IMR-90 (cell line): ENCODE data around the gene TESK2. TPM values are rescaled to one million over a fixed set of nuclear protein-coding genes. Genes with fewer than 3 reads are reported as not detected.

ENCODE experiments used
- ATAC-seq: fragments of 200-7000 bp; cut with Tn5 transposase; 2 replicates; pipeline ENCODE4 v1.9.1; 2020; ENCODE audit warnings: low read depth, mild to moderate bottlenecking, moderate library complexity
- BruUV-seq: library from RNA; stranded (reverse); fragments of 400-500 nt; replicated peaks from 2 replicates; lab custom pipeline; 2021; lab: Mats Ljungman, UMichigan
- CTCF ChIA-PET: fragments of 300-600 bp; formaldehyde crosslinking; extraction: SDS; loops from one replicate; lab custom pipeline; 2021; ENCODE audit warnings: antibody characterized with exemption; lab: Yijun Ruan, JAX
- POLR2A ChIA-PET: fragments of 300-600 bp; sonication (Branson Sonifier 250); formaldehyde crosslinking; loops from one replicate; lab custom pipeline; 2022; ENCODE audit warnings: antibody characterized with exemption; ENCODE audit not compliant: unreplicated experiment; lab: Charles Lee
- DNase-seq: peaks from one replicate; pipeline ENCODE4 v3.0.0; 2013
- H2AFZ ChIP-seq: replicated peaks from 2 replicates; pipeline ENCODE3; 2013; ENCODE audit warnings: low read length, mild to moderate bottlenecking; ENCODE audit not compliant: poor library complexity
- H2AK5ac ChIP-seq: 2 replicates; pipeline ENCODE4 v1.6.1; 2013; ENCODE audit warnings: low read depth, low read length, inconsistent platforms
- H2AK9ac ChIP-seq: replicated peaks from 2 replicates; pipeline ENCODE3; 2013; ENCODE audit warnings: mild to moderate bottlenecking, low read depth, low read length, moderate library complexity; ENCODE audit not compliant: poor library complexity
- H2BK120ac ChIP-seq: 2 replicates; pipeline ENCODE4 v1.6.1; 2013; ENCODE audit warnings: low read depth, low read length, inconsistent platforms
- H2BK15ac ChIP-seq: 3 replicates; pipeline ENCODE4 v1.6.1; 2013; ENCODE audit warnings: low read depth, low read length, inconsistent platforms
- H2BK20ac ChIP-seq: 2 replicates; pipeline ENCODE4 v1.6.1; 2013; ENCODE audit warnings: low read depth, mild to moderate bottlenecking, inconsistent platforms, low read length, moderate library complexity
- H2BK5ac ChIP-seq: 2 replicates; pipeline ENCODE4 v1.6.1; 2013; ENCODE audit warnings: mild to moderate bottlenecking, low read depth, low read length, inconsistent platforms; ENCODE audit not compliant: poor library complexity, severe bottlenecking
- H3K14ac ChIP-seq: replicated peaks from 2 replicates; pipeline ENCODE4 v1.6.1; 2013; ENCODE audit warnings: low read depth, low read length, inconsistent platforms
- H3K18ac ChIP-seq: 2 replicates; pipeline ENCODE4 v1.6.1; 2013; ENCODE audit warnings: low read depth, low read length, control low read depth
- H3K23ac ChIP-seq: 2 replicates; pipeline ENCODE4 v1.6.1; 2013; ENCODE audit warnings: low read depth, low read length, inconsistent platforms
- H3K27ac ChIP-seq: 2 replicates; pipeline ENCODE4 v1.5.1; 2013; ENCODE audit warnings: mild to moderate bottlenecking, control low read depth, low read length; ENCODE audit not compliant: insufficient read depth
- H3K27me3 ChIP-seq: 2 replicates; pipeline ENCODE4 v1.6.1; 2013; ENCODE audit warnings: low read length; ENCODE audit not compliant: control insufficient read depth, insufficient read depth
- H3K36me3 ChIP-seq: 2 replicates; pipeline ENCODE4 v1.6.1; 2013; ENCODE audit warnings: low read length, mixed read lengths; ENCODE audit not compliant: control insufficient read depth, insufficient read depth
- H3K4ac ChIP-seq: 2 replicates; pipeline ENCODE4 v1.6.1; 2013; ENCODE audit warnings: low read depth, low read length, inconsistent platforms
- H3K4me1 ChIP-seq: 2 replicates; pipeline ENCODE4 v1.6.1; 2013; ENCODE audit warnings: low read length, mixed read lengths; ENCODE audit not compliant: control insufficient read depth, insufficient read depth
- H3K4me2 ChIP-seq: 2 replicates; pipeline ENCODE4 v1.6.1; 2013; ENCODE audit warnings: low read depth, mild to moderate bottlenecking, control low read depth, low read length, moderate library complexity
- H3K4me3 ChIP-seq: 2 replicates; pipeline ENCODE4 v1.5.1; 2013; ENCODE audit warnings: low read depth, mild to moderate bottlenecking, control low read depth, low read length, moderate library complexity; ENCODE audit not compliant: insufficient read depth
- H3K56ac ChIP-seq: 2 replicates; pipeline ENCODE4 v1.6.1; 2013; ENCODE audit warnings: low read length, inconsistent platforms; ENCODE audit not compliant: insufficient read depth; ENCODE audit errors: extremely low read depth
- H3K79me1 ChIP-seq, 2 experiments: 2 replicates each; pipeline ENCODE4 v1.6.1; 2013; ENCODE audit warnings: low read length in 2 of 2, inconsistent platforms in 1 of 2, low read depth in 1 of 2
- H3K9ac ChIP-seq: 2 replicates; pipeline ENCODE4 v1.6.1; 2013; ENCODE audit warnings: low read depth, low read length, control low read depth
- H3K9me1 ChIP-seq: 2 replicates; pipeline ENCODE4 v1.6.1; 2013; ENCODE audit warnings: low read length, inconsistent platforms; ENCODE audit not compliant: insufficient read depth
- H3K9me3 ChIP-seq: 2 replicates; pipeline ENCODE4 v1.6.1; 2013; ENCODE audit warnings: low read length; ENCODE audit not compliant: control insufficient read depth, insufficient read depth
- H4K20me1 ChIP-seq: 2 replicates; pipeline ENCODE4 v1.6.1; 2013; ENCODE audit warnings: low read length, inconsistent platforms; ENCODE audit not compliant: insufficient read depth
- H4K5ac ChIP-seq: 2 replicates; pipeline ENCODE4 v1.6.1; 2013; ENCODE audit warnings: mild to moderate bottlenecking, low read depth, low read length, control low read depth
- H4K8ac ChIP-seq, 2 experiments: 2 replicates each; pipeline ENCODE4 v1.6.1; 2013; ENCODE audit warnings: low read depth in 2 of 2, low read length in 2 of 2, control low read depth in 1 of 2, inconsistent platforms in 1 of 2
- H4K91ac ChIP-seq: 2 replicates; pipeline ENCODE4 v1.6.1; 2013; ENCODE audit warnings: low read depth, low read length, inconsistent platforms; ENCODE audit not compliant: insufficient read depth
- BHLHE40 ChIP-seq: fragments of 150-350 bp; IDR thresholded peaks from 2 replicates; pipeline ENCODE4 v1.6.1; 2016; ENCODE audit warnings: mild to moderate bottlenecking, low read depth, low read length
- CEBPB ChIP-seq: IDR thresholded peaks from 2 replicates; pipeline ENCODE4 v1.6.1; 2012; ENCODE audit warnings: low read depth, low read length, improper control_type of control experiment
- CHD1 ChIP-seq: IDR thresholded peaks from 2 replicates; pipeline ENCODE4 v1.6.1; 2012; ENCODE audit warnings: low read depth, low read length, improper control_type of control experiment
- CTCF ChIP-seq: conservative IDR thresholded peaks from 2 replicates; pipeline ENCODE4 v1.5.1; 2012; ENCODE audit warnings: mild to moderate bottlenecking, low read depth, low read length, improper control_type of control experiment
- FOS ChIP-seq: fragments of 150-350 bp; IDR thresholded peaks from 2 replicates; pipeline ENCODE4 v1.6.1; 2016; ENCODE audit warnings: low read depth, low read length
- MAFK ChIP-seq: IDR thresholded peaks from 2 replicates; pipeline ENCODE4 v1.6.1; 2012; ENCODE audit warnings: low read depth, low read length, improper control_type of control experiment
- MAZ ChIP-seq: IDR thresholded peaks from 2 replicates; pipeline ENCODE4 v1.6.1; 2012; ENCODE audit warnings: low read depth, mild to moderate bottlenecking, low read length, improper control_type of control experiment, moderate library complexity, borderline replicate concordance
- MXI1 ChIP-seq: IDR thresholded peaks from 2 replicates; pipeline ENCODE4 v1.6.1; 2012; ENCODE audit warnings: low read depth, mild to moderate bottlenecking, low read length, moderate library complexity, borderline replicate concordance
- NFE2L2 ChIP-seq: fragments of 150-350 bp; IDR thresholded peaks from 2 replicates; pipeline ENCODE4 v1.6.1; 2016; ENCODE audit warnings: low read depth, mild to moderate bottlenecking, low read length
- POLR2A ChIP-seq: IDR thresholded peaks from 2 replicates; pipeline ENCODE4 v1.6.1; 2012; ENCODE audit warnings: mild to moderate bottlenecking, low read depth, low read length
- RAD21 ChIP-seq: IDR thresholded peaks from 2 replicates; pipeline ENCODE4 v1.6.1; 2012; ENCODE audit warnings: low read length, improper control_type of control experiment
- RCOR1 ChIP-seq: IDR thresholded peaks from 2 replicates; pipeline ENCODE4 v1.6.1; 2012; ENCODE audit warnings: mild to moderate bottlenecking, low read length, improper control_type of control experiment; ENCODE audit not compliant: insufficient replicate concordance
- RFX5 ChIP-seq: IDR thresholded peaks from 2 replicates; pipeline ENCODE4 v1.8.0; 2012; ENCODE audit warnings: low read depth, mild to moderate bottlenecking, low read length, moderate library complexity
- SMC3 ChIP-seq: fragments of 150-350 bp; IDR thresholded peaks from 2 replicates; pipeline ENCODE4 v1.6.1; 2016; ENCODE audit warnings: low read depth, mild to moderate bottlenecking, antibody characterized with exemption, low read length, moderate library complexity
- WGBS, 2 experiments: methylation state at CpG; one replicate each; pipeline versions ENCODE4 v1.1.5 to v1.1.7; 2013; ENCODE audit warnings: missing lambda C conversion rate in 2 of 2; ENCODE audit not compliant: insufficient read length in 1 of 2; ENCODE audit errors: extremely low coverage in 2 of 2; 5-methylcytosine and 5-hydroxymethylcytosine counted together
- dilution Hi-C: fragments of 300-500 bp; cut with HindIII; formaldehyde crosslinking; loops from one replicate; pipeline ENCODE4 v1.14.3; 2018; ENCODE audit warnings: low sequenced_read_pairs; ENCODE audit not compliant: unreplicated experiment
- in situ Hi-C: fragments of 300-500 bp; cut with MboI; formaldehyde crosslinking; loops from 3 replicates; pipeline ENCODE4 v1.14.3; 2019; ENCODE audit warnings: low sequenced_read_pairs, inconsistent platforms, mixed read lengths
- intact Hi-C: fragments of 100-400 bp; cut with micrococcal nuclease; formaldehyde crosslinking; loops from 2 replicates; pipeline ENCODE4 v1.10.0; 2022
- polyA plus RNA-seq, 3 experiments: library from polyadenylated mRNA; depleted of rRNA; stranded (reverse); fragments of >200 nt; gene quantifications; 2 replicates each; pipeline ENCODE4 v1.2.3, GENCODE V29; 2012; ENCODE audit warnings: low replicate concordance in 1 of 3
- total RNA-seq: library from RNA; depleted of rRNA; stranded (reverse); fragments of >200 nt; gene quantifications from 2 replicates; pipeline ENCODE4 v1.2.3, GENCODE V29; 2012
- TF ChIP-seq, protein P1 (sequence below): fragments of 150-350 bp; IDR thresholded peaks from 2 replicates; pipeline ENCODE4 v1.6.1; 2016; ENCODE audit warnings: low read depth, mild to moderate bottlenecking, low read length, moderate library complexity, borderline replicate concordance
- TF ChIP-seq, protein P2 (sequence below): fragments of 150-350 bp; IDR thresholded peaks from 2 replicates; pipeline ENCODE4 v1.6.1; 2017; ENCODE audit warnings: mild to moderate bottlenecking, antibody characterized with exemption, low read length, low read depth

TESK2 gene
- total and polyA plus RNA-seq, 2 of the 4 experiments (the other 2 are of a cell fraction), result 0.90 to 1.3 TPM

DNA sequence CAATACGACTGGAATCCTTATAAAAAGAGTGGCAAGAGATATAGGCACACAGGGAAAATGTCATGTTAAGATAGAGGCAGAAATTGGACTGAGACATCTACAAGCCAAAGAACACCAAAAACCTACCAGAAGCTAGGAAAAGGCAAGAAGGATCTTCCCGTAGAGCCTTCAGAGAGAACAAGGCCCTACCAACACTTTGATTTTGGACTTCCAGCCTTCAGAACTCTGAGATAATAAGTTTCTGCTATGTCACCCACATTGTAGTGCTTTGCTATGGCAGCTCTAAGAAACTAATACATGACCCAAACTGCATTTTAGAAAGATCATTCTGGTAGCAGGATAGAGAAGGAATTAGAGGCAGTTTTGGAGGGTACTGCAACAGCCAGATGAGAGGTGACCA is 126.7 kb downstream of the TESK2 start:
- Histone ChIP-seq H2AK9ac (no peak overlapping the region), H2AK5ac (no peak overlapping the region), H4K8ac (no peak overlapping the region), H3K9me1 (no peaks in the 10 kb centered on the region), H3K23ac (no peak overlapping the region), H3K79me1 (no peaks in the 10 kb centered on the region), H3K4ac (no peak overlapping the region), H4K20me1 (no peaks in the 10 kb centered on the region), H3K4me2 (no peak overlapping the region), H4K5ac (no peak overlapping the region), H3K9me3 (no peaks in the 10 kb centered on the region), H3K4me3 (no peak overlapping the region), H4K91ac (no peak overlapping the region), H3K27me3 (no peaks in the 10 kb centered on the region), H2BK120ac (no peak overlapping the region), H3K56ac (no peak overlapping the region), H2BK5ac (no peak overlapping the region), H2BK20ac (no peak overlapping the region), H3K18ac (no peak overlapping the region), H3K14ac (no peak overlapping the region), H2AFZ (no peak overlapping the region), H3K9ac (no peak overlapping the region), H2BK15ac (no peak overlapping the region), H3K36me3 (no peaks in the 10 kb centered on the region), H3K27ac (no peak overlapping the region), H3K4me1 (no peaks in the 10 kb centered on the region; the same call in 1 of the 2 replicates)
- ChIA-PET POLR2A (no interaction called here), CTCF (interaction anchor here (1.3 kb wide), 1 partner anchor 9 kb away, joined by 3 read pairs; no protein-coding TSS in a partner anchor)
- in situ Hi-C loops (no loop called here), intact Hi-C loops (no loop called here), dilution Hi-C loops (no loop called here)
- no peak for DNase-seq
- no TSS peak for BruUV-seq
- no peak for TF ChIP-seq NFE2L2
- no peak for TF ChIP-seq RAD21
- no peak for TF ChIP-seq SMC3
- TF ChIP-seq BHLHE40, result no peak
- TF ChIP-seq, protein P1, sequence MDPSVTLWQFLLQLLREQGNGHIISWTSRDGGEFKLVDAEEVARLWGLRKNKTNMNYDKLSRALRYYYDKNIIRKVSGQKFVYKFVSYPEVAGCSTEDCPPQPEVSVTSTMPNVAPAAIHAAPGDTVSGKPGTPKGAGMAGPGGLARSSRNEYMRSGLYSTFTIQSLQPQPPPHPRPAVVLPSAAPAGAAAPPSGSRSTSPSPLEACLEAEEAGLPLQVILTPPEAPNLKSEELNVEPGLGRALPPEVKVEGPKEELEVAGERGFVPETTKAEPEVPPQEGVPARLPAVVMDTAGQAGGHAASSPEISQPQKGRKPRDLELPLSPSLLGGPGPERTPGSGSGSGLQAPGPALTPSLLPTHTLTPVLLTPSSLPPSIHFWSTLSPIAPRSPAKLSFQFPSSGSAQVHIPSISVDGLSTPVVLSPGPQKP, result no peak
- TF ChIP-seq RCOR1, result no peak
- TF ChIP-seq CHD1, result no peak
- TF ChIP-seq MAZ, result no peak
- TF ChIP-seq MXI1, result no peak
- no peak for TF ChIP-seq RFX5
- TF ChIP-seq, protein P2, sequence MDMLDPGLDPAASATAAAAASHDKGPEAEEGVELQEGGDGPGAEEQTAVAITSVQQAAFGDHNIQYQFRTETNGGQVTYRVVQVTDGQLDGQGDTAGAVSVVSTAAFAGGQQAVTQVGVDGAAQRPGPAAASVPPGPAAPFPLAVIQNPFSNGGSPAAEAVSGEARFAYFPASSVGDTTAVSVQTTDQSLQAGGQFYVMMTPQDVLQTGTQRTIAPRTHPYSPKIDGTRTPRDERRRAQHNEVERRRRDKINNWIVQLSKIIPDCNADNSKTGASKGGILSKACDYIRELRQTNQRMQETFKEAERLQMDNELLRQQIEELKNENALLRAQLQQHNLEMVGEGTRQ, result no peak
- TF ChIP-seq CEBPB, result no peak
- no peak for TF ChIP-seq CTCF
- no peak for TF ChIP-seq MAFK
- no peak for TF ChIP-seq FOS
- TF ChIP-seq POLR2A, result no peak
- ATAC-seq, result no peak
- WGBS, 2 experiments, result no CpG with 5 or more reads among the region's 2 CpGs
